SHP77 treated with DMSO at 0.1 percent for 48 hours (cell line): ENCODE measurements around the gene C4BPA.

Experiments
- DNase-seq: peaks from one replicate; lab custom pipeline; 2025; lab: John Stamatoyannopoulos, UW

Gene C4BPA

GRCh38 chr1:207077470-207078377 lies 26.3 kb upstream of the C4BPA start:
- DNase-seq = peak; percentile 39

DNA sequence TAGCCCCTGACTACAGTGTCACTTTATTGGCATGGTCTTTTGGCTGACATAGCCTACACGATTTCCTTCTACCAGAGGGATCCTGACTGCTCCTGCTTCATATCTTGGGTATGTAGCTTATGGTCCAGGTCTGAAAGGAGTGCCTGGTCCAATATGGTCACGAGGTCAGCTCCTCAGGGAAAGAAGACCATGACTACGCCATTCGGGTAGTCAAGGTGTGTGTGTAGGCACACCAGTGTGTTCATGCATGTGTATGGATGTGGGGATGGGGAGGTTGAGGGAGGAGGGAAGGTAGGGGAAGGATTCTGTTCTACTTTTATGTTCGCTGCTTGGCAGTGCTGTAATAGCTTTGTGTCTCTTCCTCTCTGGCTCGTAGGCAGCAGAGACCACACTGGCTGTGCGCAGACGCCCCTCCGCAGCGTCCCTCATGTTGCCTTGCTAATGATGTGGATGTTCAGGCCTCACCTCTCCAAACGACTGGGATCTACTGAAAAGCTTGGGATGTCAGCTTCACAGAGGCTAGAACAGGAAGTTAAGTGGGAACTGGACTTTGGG lies 25.4 kb upstream of the C4BPA start:
- no peak for DNase-seq

DNA sequence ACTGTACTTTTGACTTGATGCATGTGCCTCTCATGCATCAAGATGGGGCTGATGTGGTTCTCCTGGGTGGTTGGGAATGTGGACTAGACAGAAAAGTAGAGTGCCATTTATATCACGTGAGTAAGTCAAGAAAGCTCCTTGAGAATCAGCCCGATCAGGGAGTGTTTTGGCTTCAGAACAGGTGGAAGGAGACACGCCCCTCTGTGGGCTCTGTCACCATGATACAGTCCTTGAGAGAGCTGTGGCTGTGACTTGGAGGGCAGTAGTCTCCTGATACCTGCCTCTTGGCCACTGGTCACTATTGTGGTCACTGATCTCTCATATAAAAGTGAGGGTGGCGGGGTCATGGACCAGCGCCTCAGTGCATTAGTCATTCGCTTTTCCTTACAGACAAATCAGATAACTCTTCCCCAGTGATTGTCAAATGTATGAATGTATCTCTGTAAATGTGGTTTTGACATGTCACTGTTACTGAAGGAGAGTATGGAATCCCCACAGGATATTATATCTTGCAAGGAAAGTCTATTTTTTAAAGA lies 24.3 kb upstream of the C4BPA start:
- DNase-seq = no peak

DNA sequence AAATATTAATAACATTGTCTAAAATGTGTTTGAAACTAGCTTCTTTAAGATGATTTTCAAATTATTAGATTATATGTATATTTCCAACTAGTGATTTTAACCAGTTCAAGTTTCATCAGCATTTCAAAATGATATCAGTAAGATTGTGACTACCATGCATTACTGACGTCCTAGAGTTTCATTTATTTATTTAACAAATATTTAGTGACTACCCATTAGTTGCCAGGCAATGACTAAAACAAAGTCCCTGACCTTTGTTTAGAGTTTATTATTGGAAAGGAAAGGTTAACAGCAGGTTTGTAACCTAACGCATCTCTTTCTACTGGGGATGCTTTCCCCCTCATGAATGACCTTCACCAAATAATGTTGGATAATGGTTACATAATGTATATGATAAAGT lies 22.9 kb upstream of the C4BPA start:
- DNase-seq = no peak

- DNase-seq = no peak
Measured at GRCh38 chr1:207081806-207082205, 22.2 kb upstream of the C4BPA start.

GRCh38 chr1:207084232-207084631 lies 19.8 kb upstream of the C4BPA start:
- no peak for DNase-seq

GRCh38 chr1:207084701-207085180 lies 19.3 kb upstream of the C4BPA start:
- peak; percentile 10 for DNase-seq

DNA sequence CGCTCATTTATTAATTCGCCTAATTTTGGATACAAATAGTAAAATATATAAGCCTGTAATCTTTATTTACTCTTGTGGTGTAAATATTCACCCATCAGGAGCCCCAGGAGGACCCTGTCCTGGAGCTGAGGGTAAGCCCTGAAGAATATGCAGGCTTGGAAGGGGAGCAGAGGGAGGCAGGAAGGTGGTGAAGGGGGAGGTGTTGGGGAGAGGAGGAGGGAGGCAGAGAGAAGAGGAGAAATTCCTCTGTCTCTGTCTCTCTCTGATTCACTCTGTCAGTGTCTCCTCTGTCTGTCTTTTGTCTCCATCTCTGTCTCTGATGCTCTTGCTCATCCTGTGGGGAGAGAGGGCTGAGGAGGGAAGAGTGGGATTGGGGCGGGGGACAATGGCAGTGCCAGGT lies 18.1 kb upstream of the C4BPA start:
- DNase-seq = no peak

DNA sequence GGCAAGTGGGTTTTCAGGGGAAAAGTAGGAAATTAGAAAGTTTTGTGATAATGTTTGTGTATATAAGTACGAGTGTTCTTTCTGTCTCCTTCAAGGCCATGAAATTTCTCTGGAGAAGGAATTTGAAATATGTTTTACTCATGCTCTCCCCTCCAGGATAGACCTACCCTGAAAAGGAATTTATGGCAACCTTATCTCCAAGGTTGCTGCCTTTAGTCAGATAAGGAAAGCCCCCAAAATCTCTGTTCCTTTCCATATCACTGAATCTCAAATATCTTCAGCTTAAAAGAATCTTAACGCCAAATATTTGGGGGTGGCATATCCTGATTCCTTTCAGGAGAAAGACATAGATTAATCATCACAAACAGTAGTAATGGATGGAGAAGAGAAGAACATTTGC lies 15.9 kb upstream of the C4BPA start:
- DNase-seq = no peak

DNA sequence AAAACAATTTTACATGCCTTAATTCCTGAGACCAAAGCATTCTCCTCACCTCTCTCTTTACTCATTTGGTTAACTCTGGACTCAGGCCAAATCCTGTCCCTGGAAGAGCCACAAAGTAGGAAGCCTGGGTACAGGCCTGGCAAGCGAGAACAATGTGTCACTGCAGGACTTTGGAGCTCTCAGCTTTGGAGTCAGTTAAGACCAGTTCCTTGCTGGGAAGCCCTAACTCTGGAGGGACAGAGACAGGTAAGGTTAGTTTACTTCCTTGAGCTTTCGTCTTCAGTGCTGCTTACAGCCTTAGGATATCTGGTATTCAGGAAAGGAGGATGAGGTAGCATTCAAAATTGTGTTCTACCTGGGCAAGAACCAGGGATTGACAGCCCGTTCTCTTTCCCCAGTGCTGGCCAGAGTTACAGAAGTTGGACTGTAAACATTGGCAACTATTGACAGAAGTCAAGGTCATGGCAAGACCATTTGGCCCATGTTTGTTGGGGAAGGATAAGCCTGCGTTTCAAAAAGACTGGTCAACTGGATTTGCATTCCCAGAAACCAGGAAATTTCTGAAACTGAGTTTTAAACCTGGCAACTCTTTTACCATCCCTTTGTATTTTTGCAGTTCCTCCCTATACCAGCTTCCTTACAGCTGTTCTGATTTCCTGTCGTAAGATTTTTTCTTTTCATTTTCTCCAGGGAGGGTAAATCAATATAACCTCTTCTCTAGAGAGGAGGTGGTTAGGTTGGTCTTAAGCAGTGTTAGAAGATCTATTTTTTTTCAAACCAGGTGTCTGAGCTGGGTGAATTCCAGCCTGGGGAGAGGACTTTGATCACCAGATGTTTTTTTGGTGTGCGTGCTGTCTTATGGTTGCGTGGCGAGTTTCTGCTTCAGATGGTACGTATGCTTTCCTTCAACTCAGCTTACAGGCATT lies 15.1 kb upstream of the C4BPA start, which contains the start of gene C4BPB:
Gene C4BPB, plus strand, starts transcription at position 160 of the 926 bp plus-strand sequence. Its CDS starts 672 bp downstream, at position 832.
- DNase-seq = no peak

DNA sequence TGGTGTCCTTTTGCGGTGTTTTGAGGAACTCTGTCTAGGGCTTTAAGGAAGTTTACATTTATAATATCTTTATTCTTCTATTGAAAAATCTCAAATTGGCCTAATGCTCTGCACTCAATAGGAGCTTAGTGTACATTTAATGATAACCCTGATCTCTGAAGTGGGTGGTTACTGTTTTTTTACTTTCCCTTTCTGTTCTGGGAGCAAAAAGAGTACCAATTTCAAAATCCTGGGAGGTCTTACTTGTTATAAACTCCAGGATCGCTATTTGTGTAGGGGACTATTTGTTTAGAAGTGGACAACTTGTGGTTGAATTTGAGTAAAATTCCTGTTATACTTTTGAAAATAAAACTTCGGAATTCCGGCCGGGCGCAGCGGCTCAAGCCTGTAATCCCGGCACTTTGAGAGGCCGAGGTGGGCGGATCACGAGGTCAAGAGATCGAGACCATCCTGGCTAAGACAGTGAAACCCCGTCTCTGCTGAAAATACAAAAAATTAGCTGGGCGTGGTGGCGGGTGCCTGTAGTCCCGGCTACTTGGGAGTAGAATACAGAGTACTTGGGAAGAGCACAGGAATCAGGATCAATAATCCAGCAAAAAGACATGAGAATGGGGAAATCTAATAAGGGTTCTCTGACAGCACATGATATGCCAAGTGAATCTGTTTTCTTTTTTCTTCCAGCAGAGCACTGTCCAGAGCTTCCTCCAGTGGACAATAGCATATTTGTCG lies 14.2 kb upstream of the C4BPA start:
- DNase-seq = no peak

DNA sequence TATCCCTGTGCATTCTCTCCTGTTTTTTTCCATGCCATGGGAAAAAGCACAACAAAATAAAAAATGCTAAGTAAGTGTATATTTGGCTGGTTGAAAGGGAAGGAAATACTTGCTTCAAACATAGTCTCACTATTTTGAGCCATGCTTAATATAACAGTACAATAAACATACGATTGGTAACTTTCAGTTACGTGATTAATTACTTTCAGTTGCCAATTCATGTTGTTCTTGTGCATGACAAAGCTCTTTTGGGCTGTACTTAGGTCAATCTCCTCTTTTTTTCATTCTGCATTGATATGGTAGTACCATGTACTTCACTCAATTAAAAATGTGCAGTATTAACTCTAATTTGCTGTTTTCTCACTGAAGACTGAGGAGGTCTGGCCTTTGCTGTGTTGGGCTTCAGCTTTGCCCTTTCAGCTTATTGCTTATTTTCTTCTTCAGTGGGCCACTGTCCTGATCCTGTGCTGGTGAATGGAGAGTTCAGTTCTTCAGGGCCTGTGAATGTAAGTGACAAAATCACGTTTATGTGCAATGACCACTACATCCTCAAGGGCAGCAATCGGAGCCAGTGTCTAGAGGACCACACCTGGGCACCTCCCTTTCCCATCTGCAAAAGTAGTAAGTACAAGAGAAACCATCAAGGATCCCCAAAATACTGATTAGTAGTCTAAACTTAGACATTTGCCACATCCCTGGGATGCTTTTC lies 12.7 kb upstream of the C4BPA start:
- DNase-seq = no peak

DNA sequence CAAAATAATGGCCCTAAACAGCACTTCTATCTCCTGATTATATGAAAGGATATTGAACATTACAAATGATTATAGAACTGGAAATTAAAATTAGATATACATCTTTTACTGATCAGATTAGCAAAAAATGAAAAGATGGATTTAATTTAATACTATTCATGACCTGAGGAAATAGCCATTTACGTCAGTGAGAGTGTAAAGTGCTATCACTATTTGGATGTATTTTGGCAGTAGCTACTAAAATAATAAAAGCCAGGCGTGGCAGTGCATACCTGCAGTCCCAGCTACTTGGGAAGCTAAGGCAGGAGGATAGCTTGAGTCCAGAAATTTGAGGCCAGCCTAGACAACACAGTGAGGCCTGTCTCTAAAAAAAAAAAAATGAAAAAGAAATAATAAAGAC lies 10.1 kb upstream of the C4BPA start:
- DNase-seq = no peak

DNA sequence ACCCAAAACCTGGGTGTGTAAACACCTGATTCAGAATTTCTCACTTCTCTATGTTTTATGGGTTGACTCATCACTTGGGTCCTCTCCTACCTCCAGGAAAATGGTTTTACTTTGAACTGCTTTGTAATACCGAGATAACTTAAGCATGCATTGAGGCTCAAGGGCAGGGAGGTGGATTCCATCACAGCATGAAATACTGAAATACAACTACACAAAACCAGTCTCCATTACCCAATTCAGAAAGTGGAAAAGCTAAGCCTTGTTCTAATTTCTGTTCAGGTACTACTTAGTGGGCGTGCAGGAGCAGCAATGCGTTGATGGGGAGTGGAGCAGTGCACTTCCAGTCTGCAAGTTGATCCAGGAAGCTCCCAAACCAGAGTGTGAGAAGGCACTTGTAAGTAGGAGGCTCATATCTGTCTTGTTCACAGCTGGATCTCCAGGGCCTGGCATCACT lies 6.1 kb upstream of the C4BPA start:
- no peak for DNase-seq

DNA sequence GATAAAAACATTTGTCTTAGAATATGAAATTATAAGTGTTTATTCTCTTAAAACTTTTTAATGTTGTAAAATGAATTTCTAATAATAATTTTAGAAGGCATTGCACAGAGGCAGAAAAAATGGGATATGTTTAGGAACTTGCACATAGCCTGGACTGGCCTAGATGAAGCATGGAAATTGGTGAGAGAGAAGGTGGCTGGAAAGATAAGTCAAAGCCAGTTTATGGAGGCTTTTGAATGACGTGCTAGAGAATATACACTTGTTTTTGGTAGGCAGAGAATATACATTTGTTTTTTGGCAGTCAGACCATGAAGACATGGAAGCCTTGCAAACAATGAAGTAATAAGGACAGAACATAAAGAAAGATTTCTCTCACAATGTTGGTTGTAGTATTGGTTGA lies 2.3 kb upstream of the C4BPA start:
- no peak for DNase-seq

- no peak for DNase-seq
Measured at GRCh38 chr1:207102146-207102545, 1.9 kb upstream of the C4BPA start.

GRCh38 chr1:207102659-207103058 lies 1.4 kb upstream of the C4BPA start:
- no peak for DNase-seq

DNA sequence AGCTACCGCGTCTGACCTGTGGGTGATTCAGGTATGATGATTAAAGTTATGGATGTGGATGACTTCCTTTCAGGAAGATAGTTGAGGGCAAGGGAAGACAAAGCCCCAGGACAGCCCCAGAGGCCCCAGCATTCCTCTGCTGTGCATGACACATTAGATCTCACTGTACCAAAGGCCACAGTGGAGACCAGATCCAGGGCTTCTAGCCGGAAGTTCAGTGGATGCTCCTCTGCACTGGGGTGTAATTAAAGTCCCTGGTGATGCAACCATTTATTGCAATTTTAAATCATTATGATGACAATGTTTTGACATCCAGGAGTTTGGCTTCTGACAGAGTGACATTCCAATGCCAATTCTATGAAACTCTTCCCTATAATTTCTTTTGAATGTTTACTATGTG lies 5.0 kb downstream of the C4BPA start:
- no peak for DNase-seq

DNA sequence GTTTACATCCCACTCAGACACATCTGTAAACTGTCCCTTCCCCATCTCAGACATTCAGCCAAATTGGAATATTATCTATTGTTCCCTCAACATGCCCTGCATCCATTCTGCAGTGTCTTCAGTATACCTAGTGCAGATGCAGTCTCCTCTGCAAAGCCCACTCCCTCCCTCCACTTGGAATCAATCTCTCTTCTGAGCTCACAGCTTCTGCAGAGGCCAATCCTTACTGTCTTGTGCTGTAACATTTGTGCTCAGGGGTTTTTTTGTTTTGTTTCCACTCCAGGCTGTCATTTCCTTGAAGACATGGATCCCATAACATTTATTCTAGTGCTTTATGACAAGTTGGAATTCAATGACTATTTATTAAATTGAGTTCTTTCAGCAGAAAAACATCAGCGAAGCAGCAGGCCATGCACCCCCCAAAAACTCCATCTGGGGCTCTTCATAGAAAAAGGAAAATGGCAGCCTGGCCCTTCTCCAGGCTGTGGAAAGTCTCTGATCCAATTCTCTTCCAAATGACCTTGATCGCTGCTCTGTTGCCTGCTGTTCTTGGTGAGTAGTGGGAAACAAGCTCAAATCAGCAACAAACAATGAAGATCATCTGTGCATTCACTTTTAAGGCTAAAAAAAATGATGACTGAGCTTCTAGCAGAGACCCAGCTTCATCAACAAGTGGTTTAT lies 8.7 kb downstream of the C4BPA start:
- DNase-seq = no peak

DNA sequence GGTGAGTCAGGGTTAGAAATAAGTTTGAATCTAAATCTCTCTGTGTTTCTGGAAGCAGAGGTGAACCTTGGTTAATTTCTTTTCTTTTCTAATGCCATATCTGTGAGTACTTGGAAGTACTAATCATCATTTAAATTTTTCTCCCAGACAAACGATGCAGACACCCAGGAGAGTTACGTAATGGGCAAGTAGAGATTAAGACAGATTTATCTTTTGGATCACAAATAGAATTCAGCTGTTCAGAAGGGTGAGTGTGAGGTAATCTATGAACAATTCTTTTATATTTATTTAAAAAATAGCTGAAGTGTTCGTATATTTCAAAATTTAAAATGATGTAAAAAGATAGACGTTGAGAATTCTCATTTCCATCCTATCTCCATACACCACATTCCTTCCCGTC lies 11.2 kb downstream of the C4BPA start:
- no peak for DNase-seq
